HG03060 (cell line): ENCODE results near the gene NOL9.
"Not testable (repeated sequence)": the region's sequence is repeated elsewhere in the genome, so short reads cannot be mapped to it uniquely, and the experiment has no call there.

ENCODE experiments used
- ATAC-seq: cut with Tn5 transposase; IDR thresholded peaks from one replicate; pipeline ENCODE4 v1.9.1; 2021; ENCODE audit warnings: low read depth, moderate number of reproducible peaks; ENCODE audit not compliant: unreplicated experiment

NOL9 gene

DNA sequence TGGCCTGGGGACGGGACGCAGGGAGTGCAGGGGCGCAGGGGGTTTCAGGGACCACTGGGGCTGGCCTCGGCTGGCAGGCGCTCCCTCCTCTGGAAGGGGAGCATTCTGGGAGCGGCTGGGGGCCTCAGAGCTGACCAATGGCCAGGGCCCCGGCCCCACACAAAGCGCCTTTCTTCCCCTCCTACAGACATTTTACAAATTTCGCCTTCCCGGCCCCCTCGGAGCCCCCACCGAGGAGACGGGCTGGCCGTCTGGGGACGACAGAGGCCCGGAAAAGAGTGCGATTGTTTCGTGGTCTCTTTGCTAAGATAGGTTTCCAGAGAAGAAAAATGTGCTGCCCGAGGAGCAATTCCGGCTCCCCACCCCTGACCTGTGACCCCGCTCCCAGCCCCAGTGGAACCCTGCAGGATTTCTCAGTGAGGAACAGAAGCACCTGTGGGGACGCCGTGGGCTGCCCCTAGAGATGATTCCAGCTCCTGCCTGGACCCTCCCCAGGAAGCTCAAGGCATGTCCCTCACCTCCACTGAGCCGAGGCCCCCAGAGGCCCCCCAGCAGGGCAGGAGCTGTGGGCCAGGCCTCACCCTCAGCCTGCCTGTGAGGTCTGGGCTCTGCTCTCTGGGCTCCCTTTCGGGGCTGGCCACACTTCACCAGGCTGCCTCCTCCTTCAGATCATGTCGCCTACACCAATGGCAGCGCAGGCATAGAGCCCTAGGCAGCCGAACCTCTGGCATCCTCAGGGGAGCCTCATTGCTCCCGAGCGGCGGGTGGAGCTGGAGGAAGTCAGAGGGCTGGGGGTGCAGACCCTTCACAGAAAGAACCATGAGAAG lies 47.9 kb downstream of the NOL9 start:
- no peak for ATAC-seq

DNA sequence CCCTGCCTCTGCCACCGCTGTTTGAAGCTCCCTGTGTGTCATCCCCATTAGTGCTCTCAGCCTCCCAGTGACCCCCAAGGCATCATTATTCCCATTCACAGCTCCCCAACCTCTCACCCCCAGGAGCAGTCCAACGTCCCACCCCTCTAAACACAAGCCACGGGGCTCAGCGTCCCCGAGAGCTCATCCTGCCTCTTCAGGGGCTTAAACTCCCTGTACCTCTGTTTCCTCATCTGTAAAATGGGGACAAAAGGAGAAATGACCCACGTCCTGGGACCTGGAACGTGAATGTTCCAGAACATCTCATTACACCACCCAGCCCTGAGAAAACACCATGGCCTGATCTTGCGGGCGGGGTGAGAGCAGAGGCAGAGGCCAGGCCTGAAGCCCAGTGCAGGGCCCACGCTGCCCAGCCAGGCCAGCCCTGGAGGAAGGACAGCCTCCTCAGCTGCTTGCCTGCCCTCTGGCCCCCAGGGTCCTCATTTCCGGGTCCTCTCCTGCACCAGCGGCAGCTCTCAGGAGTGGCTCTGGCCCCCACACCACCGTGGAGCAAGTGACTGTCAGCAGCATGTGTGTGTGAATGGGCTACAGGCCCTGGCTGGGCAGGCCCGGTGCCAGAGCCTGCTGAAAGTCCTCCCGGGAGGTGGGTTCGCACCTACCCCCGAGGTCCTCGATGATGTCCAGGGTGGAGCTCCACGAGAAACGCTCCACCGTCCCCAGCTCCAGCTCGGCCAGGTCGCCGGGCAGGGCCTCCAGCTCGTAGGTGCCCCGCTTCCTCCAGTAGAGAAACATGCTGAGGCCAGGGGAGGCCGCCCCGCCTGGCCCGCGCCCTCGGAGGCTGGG lies 48.7 kb downstream of the NOL9 start:
- no peak for ATAC-seq

DNA sequence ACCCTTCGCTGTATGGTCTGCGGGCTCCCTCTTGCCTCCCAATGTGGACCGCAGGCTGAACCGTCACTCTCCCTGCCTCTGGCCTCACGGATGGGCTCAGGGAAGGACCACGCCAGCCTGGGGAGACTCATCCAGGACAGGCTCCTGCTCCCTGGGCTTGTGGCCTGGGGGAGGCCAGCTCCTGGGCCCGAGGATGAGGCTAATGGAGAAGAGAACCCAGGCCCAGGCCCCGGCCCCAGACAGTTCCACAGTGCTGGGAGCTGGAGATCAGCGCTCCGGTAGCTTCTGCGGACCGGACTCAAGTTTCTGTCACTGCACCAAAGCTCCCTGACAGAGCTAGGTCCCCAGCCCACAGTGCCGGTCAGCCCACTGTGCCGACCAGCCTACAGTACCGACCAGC lies 49.4 kb downstream of the NOL9 start:
- no peak for ATAC-seq

DNA sequence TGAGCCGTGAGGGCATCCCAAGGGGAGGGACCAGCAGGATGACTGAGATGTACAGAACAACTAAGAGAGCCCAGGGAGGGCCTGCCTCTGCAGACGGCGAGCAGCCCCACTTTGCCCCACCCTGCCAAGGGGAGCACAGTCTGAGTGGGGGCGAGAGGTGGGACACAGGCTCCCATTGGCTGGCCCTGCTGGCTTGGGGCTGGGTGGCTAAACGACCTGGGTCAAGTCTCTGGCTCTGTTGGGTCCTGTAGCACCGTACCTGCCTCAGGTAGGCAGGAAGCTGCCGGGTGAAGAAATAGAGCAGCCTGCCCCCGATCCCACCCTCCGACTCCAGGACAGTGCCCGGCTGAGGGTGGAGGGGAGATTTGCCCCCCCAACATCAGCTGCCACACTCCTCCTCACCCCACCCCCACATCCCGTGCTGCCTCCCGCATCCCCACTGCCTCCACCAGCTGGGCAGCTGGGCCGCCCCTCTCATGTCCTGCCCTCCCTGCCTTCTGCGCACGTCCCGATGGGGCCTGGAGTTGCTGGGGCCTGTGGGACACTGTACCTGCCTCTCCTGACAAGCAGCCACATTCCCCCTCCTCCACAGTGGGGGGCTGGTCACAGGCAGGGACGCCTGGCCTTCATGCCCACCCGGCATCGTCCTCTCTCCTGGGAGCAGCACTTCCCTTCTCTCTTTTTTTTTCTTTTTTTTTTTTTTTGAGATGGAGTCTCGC lies 50.3 kb downstream of the NOL9 start:
- ATAC-seq: no peak

DNA sequence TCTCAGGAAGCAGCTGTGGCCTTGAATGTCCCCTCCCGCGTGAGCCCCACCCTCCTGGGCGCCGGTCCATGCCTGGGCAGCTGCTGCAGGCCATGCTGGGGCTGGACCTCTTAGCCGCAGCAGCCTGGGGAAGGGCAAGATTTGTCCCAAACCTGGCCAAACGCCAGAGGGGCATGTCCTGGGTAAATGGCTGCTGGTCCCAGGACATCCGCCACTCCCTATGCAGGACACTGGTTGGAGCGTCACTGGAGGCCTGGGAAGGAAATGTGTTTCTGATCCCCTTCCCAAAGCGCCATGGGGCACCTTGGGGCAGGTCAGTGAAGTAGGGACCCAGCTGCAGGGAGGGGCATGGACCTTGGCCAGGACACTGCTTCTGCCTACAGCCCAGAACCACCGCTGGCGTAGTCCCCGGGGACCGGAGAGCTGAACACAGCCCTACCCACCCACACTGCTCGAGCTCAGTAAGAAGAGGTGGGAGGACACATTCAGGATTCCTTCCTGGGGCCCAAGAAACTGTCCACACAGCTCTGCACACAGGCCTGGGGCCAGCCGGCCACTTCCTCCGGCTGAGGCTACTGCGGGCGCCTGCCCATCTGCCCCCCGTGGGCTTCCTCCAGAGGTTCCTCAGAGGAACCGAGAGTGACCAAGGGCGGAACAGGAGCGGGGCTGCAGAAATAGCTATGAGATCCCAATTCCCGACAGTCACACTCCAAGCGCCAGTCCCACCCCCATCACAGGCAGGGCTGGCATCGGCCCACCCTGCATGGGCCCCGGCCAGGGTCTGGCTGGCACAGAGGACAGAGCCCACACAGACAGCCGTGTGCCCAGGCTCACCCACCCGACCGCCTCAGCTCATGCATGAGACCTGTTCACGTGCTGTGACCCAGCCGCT lies 52.1 kb downstream of the NOL9 start:
- no peak for ATAC-seq

- ATAC-seq: no peak
Observed at GRCh38 chr1:6501279-6501813, 53.0 kb downstream of the NOL9 start.

DNA sequence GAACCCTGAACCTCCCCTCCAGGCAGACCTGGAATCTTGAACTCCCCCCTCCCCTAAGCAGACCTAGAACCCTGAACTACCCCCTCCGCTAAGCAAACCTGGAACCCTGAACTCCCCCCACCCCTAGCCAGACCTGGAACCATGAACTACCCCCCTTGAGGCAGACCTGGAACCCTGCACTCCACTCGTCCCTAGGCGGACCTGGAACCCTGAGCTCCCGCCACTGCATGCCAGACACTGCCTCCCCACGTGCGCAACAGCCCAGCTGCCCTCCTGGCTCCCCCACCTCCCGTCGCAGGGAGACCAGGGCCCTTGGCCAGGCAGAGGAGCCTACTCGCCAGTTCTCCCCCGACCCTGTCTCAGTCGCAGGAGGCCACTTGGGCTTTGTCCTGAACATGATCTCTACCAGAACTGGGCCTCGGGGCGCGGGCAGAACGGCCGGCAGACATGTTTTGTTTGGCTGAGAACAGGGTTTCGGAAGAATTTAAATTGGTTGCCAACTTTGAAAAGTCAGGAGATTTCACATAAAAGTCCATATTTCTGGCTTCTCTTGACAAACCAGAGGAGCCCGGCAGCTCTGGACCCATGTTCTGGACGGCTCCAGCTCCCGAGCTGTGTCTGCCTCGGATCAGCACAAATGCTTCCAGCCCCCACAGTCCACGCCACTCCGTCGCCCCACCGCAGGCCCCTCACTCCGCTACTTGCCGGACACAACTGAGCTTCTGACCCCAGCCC lies 53.6 kb downstream of the NOL9 start:
- no peak for ATAC-seq

DNA sequence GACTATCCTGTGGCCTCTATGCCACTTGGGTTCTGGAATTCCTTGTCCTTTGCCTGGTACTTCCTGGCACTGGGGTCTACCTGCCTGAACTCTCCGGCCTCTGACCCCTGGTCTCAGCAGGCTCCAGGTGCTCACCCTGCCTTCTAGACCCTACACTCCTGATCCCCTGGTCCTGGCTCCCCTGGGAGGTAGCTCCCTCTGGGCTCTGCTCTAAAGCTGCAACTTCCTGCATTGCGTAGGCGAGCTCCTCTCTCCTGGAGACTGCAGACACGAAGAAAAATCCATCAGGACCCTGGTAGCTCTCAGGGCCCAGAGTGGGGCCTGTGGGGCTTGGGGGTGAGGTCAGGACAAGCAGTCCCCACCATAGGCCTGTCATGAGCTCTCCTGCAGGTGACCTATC lies 55.0 kb downstream of the NOL9 start:
- ATAC-seq: no peak

DNA sequence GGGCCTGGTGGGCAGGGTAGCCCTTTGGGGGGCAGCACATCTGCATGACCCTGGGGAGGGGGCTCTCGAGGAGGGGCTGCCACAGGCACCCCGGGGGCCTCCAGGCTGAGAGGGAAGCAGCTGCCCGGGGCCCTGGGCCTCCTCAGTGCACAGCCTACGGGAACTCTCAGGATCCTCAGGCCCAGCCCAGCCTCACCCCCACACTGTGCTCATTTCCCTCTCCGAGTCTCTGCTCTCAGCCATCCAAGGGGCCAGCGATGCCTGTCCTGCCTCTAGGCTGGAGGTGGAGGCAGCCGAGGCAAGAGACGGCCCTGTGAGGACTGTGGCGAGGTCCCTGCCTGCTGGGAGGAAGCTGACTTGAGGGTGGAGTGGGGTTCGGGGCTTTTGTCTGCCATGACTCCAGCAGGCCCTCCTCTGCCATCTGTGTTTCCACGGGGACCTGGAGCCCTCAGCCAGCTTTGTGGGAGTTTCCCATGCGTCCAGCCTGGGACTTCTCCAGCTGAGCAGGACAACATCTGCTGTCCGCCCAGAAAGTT lies 55.7 kb downstream of the NOL9 start:
- ATAC-seq: no peak

DNA sequence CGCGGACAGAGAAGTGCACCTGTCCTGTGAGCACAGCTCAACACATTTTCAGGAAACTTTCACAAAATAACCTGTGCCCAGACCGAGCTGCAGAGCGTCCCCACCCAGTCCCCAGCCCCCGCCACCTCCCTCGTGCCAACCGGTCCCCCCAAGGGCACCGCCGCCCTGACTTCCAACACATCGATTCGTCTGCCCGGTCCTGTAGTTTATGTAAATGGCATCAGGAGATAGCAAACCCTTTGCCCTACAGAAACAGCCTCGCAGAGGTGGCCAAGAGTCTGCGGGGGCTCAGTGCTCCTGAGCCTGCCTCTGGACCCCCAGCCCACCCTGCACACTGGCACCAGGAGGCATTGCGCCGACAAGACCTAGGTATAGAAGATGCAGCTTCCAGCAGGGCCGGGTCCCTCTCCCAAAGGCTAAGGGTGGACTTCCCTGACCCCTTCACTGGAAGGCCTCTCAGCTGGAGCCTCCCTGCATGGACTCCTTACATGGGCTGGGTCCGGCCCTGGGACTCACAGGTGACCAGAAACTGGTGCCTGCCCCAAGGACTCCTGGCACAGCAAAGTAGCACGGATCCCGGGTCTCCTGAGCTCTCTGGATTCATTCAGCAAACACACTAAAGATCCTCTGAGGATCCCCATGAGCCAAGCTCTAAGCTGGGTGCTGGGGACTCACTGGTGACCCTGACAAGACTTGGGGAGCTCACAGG lies 56.3 kb downstream of the NOL9 start:
- ATAC-seq: no peak

- no peak for ATAC-seq
Observed at GRCh38 chr1:6497215-6497866, 57.0 kb downstream of the NOL9 start.

- no peak for ATAC-seq
Observed at GRCh38 chr1:6496890-6497214, 57.5 kb downstream of the NOL9 start.

GRCh38 chr1:6496365-6496721 lies 58.0 kb downstream of the NOL9 start:
- ATAC-seq: no peak

- ATAC-seq: no peak
Observed at GRCh38 chr1:6495540-6496364, 58.6 kb downstream of the NOL9 start.

- no peak for ATAC-seq
Observed at GRCh38 chr1:6495041-6495441, 59.3 kb downstream of the NOL9 start.

GRCh38 chr1:6494627-6495026 lies 59.7 kb downstream of the NOL9 start:
- ATAC-seq: no peak

GRCh38 chr1:6493834-6494223 lies 60.5 kb downstream of the NOL9 start:
- not testable (repeated sequence) for ATAC-seq
